Medulla oblongata (tissue), 1 donor: ENCODE results near the gene PEPD.

Experiments used
- DNase-seq: peaks from one replicate; pipeline ENCODE4 v3.0.0-alpha.2; 2015; ENCODE audit errors: extremely low spot score

Gene PEPD

GRCh38 chr19:33383720-33384292 lies 137.8 kb downstream of the PEPD start:
- DNase-seq: no peak

- no peak for DNase-seq
Observed at GRCh38 chr19:33382982-33383381, 138.6 kb downstream of the PEPD start.

DNA sequence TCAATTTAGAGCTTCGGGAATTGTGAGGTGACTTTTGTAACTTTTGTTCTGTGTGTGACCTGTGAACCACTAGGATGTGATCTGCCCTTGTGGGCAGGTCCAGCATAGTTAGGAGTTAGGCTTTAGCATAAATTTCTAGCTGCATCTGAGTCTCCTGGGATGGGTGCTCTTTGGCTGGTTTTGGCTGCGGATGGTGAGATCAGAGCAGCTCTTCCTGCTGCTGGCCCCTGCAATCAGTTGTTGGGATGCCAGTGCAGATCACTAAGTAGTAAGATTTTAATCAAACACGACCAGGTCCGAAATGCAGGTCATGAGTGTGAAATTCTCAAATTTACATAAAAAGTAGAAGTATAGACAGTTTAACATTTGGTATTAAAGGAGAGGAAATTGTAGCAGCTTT lies 139.6 kb downstream of the PEPD start:
- DNase-seq: no peak

DNA sequence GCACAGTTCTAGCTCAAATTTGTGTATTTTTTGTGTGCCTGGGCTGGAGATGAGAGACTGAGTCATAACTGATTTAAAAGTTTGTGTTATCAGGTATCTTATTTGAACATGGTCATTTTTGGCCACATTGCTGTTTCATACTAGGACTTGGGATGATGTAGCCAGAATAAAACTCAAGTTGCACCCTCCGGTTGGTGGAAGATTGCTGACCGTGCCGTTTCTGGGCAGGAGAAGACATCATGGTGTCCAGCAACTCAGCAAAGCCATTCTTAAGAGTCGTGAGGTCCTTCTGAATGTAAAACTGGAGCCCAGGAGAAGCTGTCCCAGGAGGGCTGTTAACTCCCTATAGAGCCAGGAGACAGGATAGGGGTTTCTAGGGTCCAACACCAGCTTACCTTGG lies 140.5 kb downstream of the PEPD start:
- DNase-seq: no peak

- DNase-seq: no peak
Observed at GRCh38 chr19:33379151-33379829, 142.3 kb downstream of the PEPD start.

DNA sequence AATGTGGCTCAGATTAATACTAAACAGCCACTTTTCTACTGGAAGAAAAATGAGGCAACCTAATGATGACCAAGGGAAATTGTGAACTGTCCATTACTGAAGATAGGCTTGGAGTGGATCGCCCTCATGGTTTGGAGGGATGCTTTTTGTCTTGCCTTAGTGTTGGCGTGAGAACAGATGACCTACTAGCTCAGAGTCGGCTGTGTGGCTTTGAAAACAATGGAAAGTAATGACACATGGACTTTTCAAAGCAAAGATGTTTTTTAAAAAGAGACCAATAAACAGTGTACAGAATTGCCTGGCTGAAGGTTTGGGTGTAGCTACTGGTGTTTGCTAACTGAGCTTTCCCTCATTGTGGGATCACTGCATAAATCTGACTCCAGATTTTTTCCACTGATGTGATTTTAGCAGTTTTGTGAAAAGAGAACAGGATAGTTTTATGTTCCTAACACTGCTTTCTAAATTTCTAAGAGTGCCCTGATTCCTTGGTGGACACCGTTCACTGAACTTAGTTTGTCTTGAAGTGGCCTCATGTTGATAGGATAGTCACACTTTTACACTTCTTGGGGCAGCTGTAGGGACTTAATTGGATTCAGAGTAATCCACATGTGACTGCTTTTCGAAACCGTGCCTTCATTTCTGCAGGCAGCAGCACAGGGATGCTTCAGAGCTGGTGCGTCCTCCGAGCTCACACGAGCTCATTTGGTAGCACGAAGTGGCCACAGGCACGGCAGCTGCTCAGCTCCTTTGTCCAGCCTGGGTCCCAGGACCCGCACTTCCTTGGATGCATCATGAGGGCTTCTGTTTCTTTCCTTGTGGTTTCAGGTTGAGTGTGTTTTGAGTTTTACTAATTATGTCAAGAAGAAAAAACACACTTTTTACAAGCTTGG lies 143.8 kb downstream of the PEPD start:
- DNase-seq: no peak

DNA sequence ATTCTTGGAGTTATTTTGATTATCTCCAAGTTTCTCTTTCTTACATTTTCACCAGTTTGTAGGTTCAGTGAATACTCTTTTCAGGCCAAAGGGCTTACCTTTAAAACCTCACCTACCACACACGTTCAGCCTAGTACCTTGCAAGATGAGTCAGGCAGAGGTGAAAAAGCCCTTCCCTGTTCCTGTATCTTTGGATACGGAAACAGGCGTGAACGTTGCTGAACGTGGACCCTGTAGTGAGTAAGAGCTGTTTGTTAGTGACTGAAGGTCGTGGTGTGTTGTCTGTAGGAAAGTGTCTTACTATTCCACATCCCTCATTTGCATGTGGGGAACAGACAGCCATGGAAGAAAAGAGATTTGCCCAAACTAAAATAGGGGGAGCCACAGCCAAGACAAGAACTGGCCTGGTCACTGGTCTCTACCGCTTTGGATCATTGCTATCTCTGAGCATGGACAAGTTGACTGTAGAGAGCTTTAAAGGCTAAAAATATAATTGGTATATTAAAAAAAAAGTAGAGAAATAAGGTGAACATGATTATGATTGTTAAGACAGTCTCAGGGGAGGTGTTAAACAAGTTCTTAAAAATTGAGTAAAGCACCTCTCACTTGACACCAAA lies 144.5 kb downstream of the PEPD start:
- no peak for DNase-seq

GRCh38 chr19:33376423-33376822 lies 145.2 kb downstream of the PEPD start:
- no peak for DNase-seq

DNA sequence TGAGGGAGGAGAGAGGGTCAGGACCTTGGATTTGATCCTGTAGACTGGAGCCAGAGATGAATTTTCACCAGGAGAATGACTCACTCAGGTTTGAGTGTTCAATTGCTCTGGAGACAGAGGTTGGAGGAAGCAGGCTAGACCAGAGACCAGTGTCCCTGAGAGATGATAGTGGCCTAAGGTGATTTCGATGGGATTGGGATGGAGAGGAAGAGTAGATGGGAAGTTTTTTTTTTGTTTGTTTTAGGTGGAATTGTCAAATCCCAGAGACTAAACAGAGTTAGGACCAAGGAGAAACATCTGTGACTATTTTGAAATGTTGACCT lies 145.8 kb downstream of the PEPD start:
- DNase-seq: no peak

GRCh38 chr19:33375156-33375836 lies 146.3 kb downstream of the PEPD start:
- DNase-seq: no peak

GRCh38 chr19:33374236-33374714 lies 147.3 kb downstream of the PEPD start:
- peak; percentile 36 for DNase-seq

GRCh38 chr19:33373453-33374235 lies 147.9 kb downstream of the PEPD start, which contains the start of gene CEBPG:
CEBPG (plus strand) TSS chr19:33373709; CDS start chr19:33379240, 5,531 bp downstream.
- DNase-seq: peak; percentile 94

GRCh38 chr19:33370783-33371182 lies 150.8 kb downstream of the PEPD start:
- DNase-seq: no peak

GRCh38 chr19:33368074-33368864 lies 153.3 kb downstream of the PEPD start:
- DNase-seq: no peak

DNA sequence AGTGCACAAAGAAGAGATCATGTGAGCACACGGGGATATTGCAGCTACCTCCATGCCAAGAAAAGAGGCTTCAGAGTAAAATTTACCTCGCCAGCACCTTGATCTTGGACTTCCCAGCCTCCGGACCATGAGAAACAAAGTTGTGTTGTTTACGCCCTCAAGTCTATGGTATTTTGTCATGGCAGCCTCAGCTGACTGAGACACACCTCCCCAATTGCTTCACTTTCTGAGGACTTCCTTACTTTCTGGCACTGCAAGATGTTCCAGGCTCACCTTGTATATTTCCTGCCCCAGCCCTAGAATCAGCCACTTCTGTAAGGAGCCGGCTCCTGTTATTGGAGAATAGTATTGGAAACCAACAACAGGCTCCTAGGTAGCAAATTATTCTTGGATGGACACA lies 154.7 kb downstream of the PEPD start:
- no peak for DNase-seq

DNA sequence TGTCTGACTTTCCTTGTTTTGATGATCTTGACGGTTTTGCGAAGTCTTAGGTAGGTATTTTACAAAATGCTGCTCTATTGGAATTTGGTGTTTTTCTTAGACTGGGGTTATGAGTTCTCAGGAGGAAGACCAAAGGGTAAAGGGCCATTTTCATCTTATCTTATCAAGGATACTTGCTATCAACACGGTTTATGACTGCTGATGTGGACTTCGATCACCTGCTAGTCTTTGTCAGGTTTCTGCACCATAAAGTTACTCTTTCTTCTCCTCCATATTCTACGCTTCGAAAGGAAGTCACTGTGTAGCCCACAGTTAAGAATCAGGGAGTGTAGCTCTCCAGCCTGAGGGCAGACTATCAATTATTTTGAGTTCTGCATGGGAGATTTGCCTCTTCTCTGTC lies 155.5 kb downstream of the PEPD start:
- no peak for DNase-seq

DNA sequence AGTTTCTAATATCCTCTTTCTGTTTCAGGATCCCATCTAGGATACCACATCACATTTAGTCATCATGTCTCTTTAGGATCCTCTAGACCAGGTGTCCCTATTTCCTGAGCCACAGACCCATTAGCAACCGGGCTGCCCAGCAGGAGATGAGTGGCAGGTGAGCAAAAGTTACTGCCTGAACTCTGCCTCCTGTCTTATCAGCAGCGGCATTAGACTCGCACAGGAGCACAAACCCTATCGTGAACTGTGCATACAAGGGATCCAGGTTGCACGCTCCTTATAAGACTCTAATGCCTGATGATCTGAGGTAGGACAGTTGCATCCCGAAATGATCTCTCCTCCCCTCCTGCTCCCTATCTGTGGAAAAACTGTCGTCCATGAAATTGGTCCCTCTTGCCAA lies 155.9 kb downstream of the PEPD start:
- DNase-seq: no peak

DNA sequence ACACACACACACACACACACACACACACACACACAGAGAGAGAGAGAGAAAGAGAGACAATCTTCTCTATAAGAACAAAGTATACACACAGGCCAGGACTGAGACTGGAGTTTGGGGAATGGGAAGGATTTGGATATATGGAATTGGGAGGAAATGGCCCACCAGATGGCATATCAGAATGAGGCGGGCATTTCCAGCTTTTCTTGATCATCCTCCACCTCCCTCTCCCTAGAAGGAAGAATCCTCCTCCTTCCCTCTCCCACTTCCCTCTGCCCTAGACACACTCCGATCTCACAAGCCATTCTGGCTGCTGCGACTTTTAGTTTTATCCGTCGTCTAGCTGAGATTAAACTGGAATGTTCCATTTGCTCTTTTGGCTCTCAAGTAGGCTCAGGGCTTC lies 158.1 kb downstream of the PEPD start:
- no peak for DNase-seq

DNA sequence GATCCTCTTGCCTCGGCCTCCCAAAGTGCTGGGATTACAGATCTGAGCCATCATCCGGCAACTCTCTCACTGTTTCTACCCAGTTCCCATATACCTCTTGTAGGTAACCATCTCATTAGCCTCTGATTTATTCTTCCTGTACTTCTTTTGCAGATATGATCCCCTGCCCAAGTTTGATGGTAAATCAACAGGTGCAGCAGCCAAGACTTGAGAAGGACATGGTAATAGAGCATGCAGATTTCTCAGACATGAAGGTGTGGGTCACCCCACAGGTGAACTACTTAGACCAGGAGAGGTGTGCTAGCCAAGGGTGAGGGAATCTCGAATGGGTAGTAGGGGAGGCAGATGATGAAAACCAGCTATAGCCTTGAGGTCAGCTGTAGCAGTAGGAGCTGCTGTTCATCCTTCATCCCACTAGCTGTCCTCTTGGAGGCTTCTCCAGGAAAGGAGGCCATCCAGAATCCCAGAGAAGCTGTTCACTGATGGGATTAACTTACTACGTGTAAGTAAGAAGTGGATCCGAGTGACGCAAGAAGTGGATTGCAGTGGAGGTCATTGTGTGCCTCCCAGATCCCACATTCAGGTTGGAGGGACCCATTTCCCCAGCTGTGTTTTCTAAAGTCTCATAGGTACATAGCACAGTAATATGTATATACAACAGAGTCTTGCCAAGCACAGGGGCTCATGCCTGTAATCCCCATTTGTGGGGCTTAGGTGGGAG lies 158.9 kb downstream of the PEPD start:
- DNase-seq: no peak
